SK-N-SH (cell line): Measurements from ENCODE around the gene CDK5RAP2. TPM values are rescaled to one million over a fixed set of nuclear protein-coding genes. Genes with fewer than 3 reads are reported as not detected.

ENCODE experiments used
- CTCF ChIA-PET: fragments of 300-600, 350-600 bp; formaldehyde crosslinking; extraction: SDS; loops from one replicate; lab custom pipeline; 2021; lab: Yijun Ruan, JAX
- POLR2A ChIA-PET: fragments of 350-600 bp; sonication (Branson Sonifier 250); formaldehyde crosslinking; extraction: SDS; loops from one replicate; lab custom pipeline; 2020; ENCODE audit warnings: antibody characterized with exemption, inconsistent platforms; lab: Yijun Ruan, JAX
- DNase-seq: peaks from one replicate; pipeline ENCODE4 v3.0.0; 2012
- H2AFZ ChIP-seq: fragments of 200-600 bp; sonication (generic); 2 replicates; pipeline ENCODE4 v1.8.1; 2016; ENCODE audit warnings: antibody characterized with exemption, mild to moderate bottlenecking, low read depth
- H3F3A ChIP-seq: fragments of 200-600 bp; sonication (generic); replicated peaks from 2 replicates; pipeline ENCODE3; 2016; ENCODE audit warnings: antibody characterized with exemption, mild to moderate bottlenecking; ENCODE audit not compliant: insufficient read depth
- H3K27ac ChIP-seq, 2 experiments: fragments of 200-500 bp in 1 of 2; fragments of 200-600 bp in 1 of 2; sonication (Bioruptor generic) in 1 of 2; sonication (generic), shearing (Covaris generic) in 1 of 2; 2 replicates each; pipeline versions ENCODE4 v1.5.1 to v1.6.1; 2014 to 2016; ENCODE audit warnings: low read depth in 2 of 2, inconsistent platforms in 1 of 2, low read length in 1 of 2, mild to moderate bottlenecking in 1 of 2, mixed read lengths in 1 of 2
- H3K27me3 ChIP-seq: fragments of 200-600 bp; sonication (generic), shearing (Covaris generic); 2 replicates; pipeline ENCODE4 v1.6.1; 2016; ENCODE audit warnings: mixed run types; ENCODE audit not compliant: insufficient read depth
- H3K36me3 ChIP-seq, 2 experiments: fragments of 200-500 bp in 1 of 2; fragments of 200-600 bp in 1 of 2; sonication (Bioruptor generic) in 1 of 2; sonication (generic) in 1 of 2; replicated peaks in 1 of 2; 2 replicates each; pipeline versions ENCODE3 to v1.5.1; 2014 to 2016; ENCODE audit warnings: low read length in 1 of 2, mild to moderate bottlenecking in 1 of 2; ENCODE audit not compliant: insufficient read depth in 2 of 2, control insufficient read depth in 1 of 2
- H3K4me1 ChIP-seq, 2 experiments: fragments of 200-500 bp in 1 of 2; fragments of 200-600 bp in 1 of 2; sonication (Bioruptor generic) in 1 of 2; sonication (generic), shearing (Covaris generic) in 1 of 2; 2 replicates each; pipeline versions ENCODE4 v1.5.1 to v1.6.1; 2014 to 2016; ENCODE audit warnings: low read depth in 1 of 2, low read length in 1 of 2, mixed run types in 1 of 2; ENCODE audit not compliant: insufficient read depth in 2 of 2, control insufficient read depth in 1 of 2
- H3K4me2 ChIP-seq: fragments of 200-600 bp; sonication (generic), shearing (Covaris generic); 2 replicates; pipeline ENCODE4 v1.6.1; 2017; ENCODE audit warnings: mixed run types
- H3K4me3 ChIP-seq, 2 experiments: fragments of 200-500 bp in 1 of 2; fragments of 200-600 bp in 1 of 2; sonication (Bioruptor generic) in 1 of 2; sonication (generic), shearing (Covaris generic) in 1 of 2; 2 replicates each; pipeline versions ENCODE4 v1.5.1 to v1.8.1; 2014 to 2016; ENCODE audit warnings: low read depth in 2 of 2, inconsistent platforms in 1 of 2, low read length in 1 of 2, mild to moderate bottlenecking in 1 of 2, mixed read lengths in 1 of 2, moderate library complexity in 1 of 2
- H3K79me2 ChIP-seq: fragments of 200-600 bp; sonication (generic); 2 replicates; pipeline ENCODE4 v1.8.1; 2017; ENCODE audit warnings: mild to moderate bottlenecking; ENCODE audit not compliant: insufficient read depth
- H3K9ac ChIP-seq: fragments of 200-600 bp; sonication (generic); 2 replicates; pipeline ENCODE4 v1.6.1; 2017; ENCODE audit warnings: mixed run types
- H3K9me2 ChIP-seq: fragments of 200-600 bp; sonication (generic); 2 replicates; pipeline ENCODE4 v1.6.1; 2017; ENCODE audit warnings: mixed run types
- H3K9me3 ChIP-seq: fragments of 200-600 bp; sonication (generic); 2 replicates; pipeline ENCODE4 v1.6.1; 2017; ENCODE audit warnings: mixed run types, mild to moderate bottlenecking, moderate library complexity
- H4K20me1 ChIP-seq: fragments of 200-600 bp; sonication (generic); 2 replicates; pipeline ENCODE4 v1.6.1; 2017; ENCODE audit warnings: mild to moderate bottlenecking, mixed run types; ENCODE audit not compliant: insufficient read depth
- ELF1 ChIP-seq: IDR thresholded peaks from 2 replicates; pipeline ENCODE4 v1.4.0; 2012
- EP300 ChIP-seq, 2 experiments: IDR thresholded peaks; 2 replicates each; pipeline versions ENCODE4 v1.4.0 to v1.6.1; 2012; ENCODE audit warnings: borderline replicate concordance in 1 of 2, low read depth in 1 of 2, low read length in 1 of 2
- EZH2phosphoT487 ChIP-seq: fragments of 200-600 bp; sonication (generic); IDR thresholded peaks from 2 replicates; pipeline ENCODE4 v1.6.1; 2017; ENCODE audit warnings: low read depth, mixed run types, mild to moderate bottlenecking, antibody characterized with exemption, moderate library complexity, borderline replicate concordance
- FOXJ3 ChIP-seq: sonication (generic); formaldehyde crosslinking; IDR thresholded peaks from 2 replicates; pipeline ENCODE4 v1.5.1; 2020; ENCODE audit warnings: mild to moderate bottlenecking, missing genetic modification reagents
- GATA2 ChIP-seq: sonication (generic); formaldehyde crosslinking; IDR thresholded peaks from 2 replicates; pipeline ENCODE4 v1.5.0; 2020; ENCODE audit warnings: mild to moderate bottlenecking, missing genetic modification reagents
- JUND ChIP-seq: IDR thresholded peaks from 2 replicates; pipeline ENCODE4 v1.4.0; 2012
- NFIC ChIP-seq: IDR thresholded peaks from 2 replicates; pipeline ENCODE4 v1.4.0; 2012; ENCODE audit warnings: borderline replicate concordance
- NRF1 ChIP-seq: IDR thresholded peaks from 2 replicates; pipeline ENCODE4 v1.6.1; 2012; ENCODE audit warnings: low read depth, mild to moderate bottlenecking, low read length
- POLR2AphosphoS5 ChIP-seq: IDR thresholded peaks from 2 replicates; pipeline ENCODE4 v1.6.1; 2012; ENCODE audit warnings: low read depth, low read length
- RFX5 ChIP-seq: IDR thresholded peaks from 2 replicates; pipeline ENCODE4 v1.6.1; 2012; ENCODE audit warnings: mild to moderate bottlenecking, improper control_type of control experiment, low read length
- YY1 ChIP-seq: IDR thresholded peaks from 2 replicates; pipeline ENCODE4 v1.4.0; 2012; ENCODE audit warnings: low read depth, mild to moderate bottlenecking
- WGBS: methylation state at CpG from one replicate; pipeline ENCODE4 v1.1.6; 2017; ENCODE audit warnings: low lambda C conversion rate; 5-methylcytosine and 5-hydroxymethylcytosine counted together
- polyA plus RNA-seq, 3 experiments: library from polyadenylated mRNA; depleted of rRNA; stranded (reverse); fragments of >200 nt; gene quantifications; 2 replicates each; pipeline ENCODE4 v1.2.3, GENCODE V29; 2012
- TF ChIP-seq, protein P1 (sequence below): IDR thresholded peaks from 2 replicates; pipeline ENCODE4 v1.4.0; 2012; ENCODE audit warnings: low read depth, borderline replicate concordance
- TF ChIP-seq, protein P2 (sequence below): IDR thresholded peaks from 2 replicates; pipeline ENCODE4 v1.6.1; 2012; ENCODE audit warnings: mild to moderate bottlenecking, low read depth, low read length, moderate library complexity
- TF ChIP-seq, protein P3 (sequence below): IDR thresholded peaks from 2 replicates; pipeline ENCODE4 v1.4.0; 2012; ENCODE audit warnings: low read depth
- TF ChIP-seq, protein P4 (sequence below): IDR thresholded peaks from 2 replicates; pipeline ENCODE4; 2012

The CDK5RAP2 gene
- polyA plus RNA-seq, 1 of the 3 experiments (the other 2 are of a cell fraction), result 20.7 TPM

- no peaks in the 10 kb centered on the region for H3K27me3 ChIP-seq
- CTCF ChIA-PET, result interaction anchor here (1.0 kb wide), 1 partner anchor 16 kb away, joined by 4 read pairs; no protein-coding TSS in a partner anchor
- no peak overlapping the region for H3K4me2 ChIP-seq
- TF ChIP-seq FOXJ3 (CRISPR knock-in tag), result no peak
- no peak for TF ChIP-seq EZH2phosphoT487
- no peak for TF ChIP-seq YY1
- TF ChIP-seq, protein P1, sequence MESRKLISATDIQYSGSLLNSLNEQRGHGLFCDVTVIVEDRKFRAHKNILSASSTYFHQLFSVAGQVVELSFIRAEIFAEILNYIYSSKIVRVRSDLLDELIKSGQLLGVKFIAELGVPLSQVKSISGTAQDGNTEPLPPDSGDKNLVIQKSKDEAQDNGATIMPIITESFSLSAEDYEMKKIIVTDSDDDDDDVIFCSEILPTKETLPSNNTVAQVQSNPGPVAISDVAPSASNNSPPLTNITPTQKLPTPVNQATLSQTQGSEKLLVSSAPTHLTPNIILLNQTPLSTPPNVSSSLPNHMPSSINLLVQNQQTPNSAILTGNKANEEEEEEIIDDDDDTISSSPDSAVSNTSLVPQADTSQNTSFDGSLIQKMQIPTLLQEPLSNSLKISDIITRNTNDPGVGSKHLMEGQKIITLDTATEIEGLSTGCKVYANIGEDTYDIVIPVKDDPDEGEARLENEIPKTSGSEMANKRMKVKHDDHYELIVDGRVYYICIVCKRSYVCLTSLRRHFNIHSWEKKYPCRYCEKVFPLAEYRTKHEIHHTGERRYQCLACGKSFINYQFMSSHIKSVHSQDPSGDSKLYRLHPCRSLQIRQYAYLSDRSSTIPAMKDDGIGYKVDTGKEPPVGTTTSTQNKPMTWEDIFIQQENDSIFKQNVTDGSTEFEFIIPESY, result no peak
- no peak for TF ChIP-seq NFIC
- TF ChIP-seq POLR2AphosphoS5, result no peak
- TF ChIP-seq, protein P2, sequence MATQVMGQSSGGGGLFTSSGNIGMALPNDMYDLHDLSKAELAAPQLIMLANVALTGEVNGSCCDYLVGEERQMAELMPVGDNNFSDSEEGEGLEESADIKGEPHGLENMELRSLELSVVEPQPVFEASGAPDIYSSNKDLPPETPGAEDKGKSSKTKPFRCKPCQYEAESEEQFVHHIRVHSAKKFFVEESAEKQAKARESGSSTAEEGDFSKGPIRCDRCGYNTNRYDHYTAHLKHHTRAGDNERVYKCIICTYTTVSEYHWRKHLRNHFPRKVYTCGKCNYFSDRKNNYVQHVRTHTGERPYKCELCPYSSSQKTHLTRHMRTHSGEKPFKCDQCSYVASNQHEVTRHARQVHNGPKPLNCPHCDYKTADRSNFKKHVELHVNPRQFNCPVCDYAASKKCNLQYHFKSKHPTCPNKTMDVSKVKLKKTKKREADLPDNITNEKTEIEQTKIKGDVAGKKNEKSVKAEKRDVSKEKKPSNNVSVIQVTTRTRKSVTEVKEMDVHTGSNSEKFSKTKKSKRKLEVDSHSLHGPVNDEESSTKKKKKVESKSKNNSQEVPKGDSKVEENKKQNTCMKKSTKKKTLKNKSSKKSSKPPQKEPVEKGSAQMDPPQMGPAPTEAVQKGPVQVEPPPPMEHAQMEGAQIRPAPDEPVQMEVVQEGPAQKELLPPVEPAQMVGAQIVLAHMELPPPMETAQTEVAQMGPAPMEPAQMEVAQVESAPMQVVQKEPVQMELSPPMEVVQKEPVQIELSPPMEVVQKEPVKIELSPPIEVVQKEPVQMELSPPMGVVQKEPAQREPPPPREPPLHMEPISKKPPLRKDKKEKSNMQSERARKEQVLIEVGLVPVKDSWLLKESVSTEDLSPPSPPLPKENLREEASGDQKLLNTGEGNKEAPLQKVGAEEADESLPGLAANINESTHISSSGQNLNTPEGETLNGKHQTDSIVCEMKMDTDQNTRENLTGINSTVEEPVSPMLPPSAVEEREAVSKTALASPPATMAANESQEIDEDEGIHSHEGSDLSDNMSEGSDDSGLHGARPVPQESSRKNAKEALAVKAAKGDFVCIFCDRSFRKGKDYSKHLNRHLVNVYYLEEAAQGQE, result no peak
- TF ChIP-seq, protein P3, sequence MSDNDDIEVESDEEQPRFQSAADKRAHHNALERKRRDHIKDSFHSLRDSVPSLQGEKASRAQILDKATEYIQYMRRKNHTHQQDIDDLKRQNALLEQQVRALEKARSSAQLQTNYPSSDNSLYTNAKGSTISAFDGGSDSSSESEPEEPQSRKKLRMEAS, result no peak
- TF ChIP-seq, all 33 proteins: peak for 0
- Histone ChIP-seq H4K20me1 (no peaks in the 10 kb centered on the region), H3K4me1 (no peaks in the 10 kb centered on the region; a peak in 1 of 4 replicates), H3K4me3 (no peak overlapping the region), H3K27ac (no peak overlapping the region), H3K36me3 (peaks cover 0 to 34% of the 10 kb centered on the region in 2 experiments), H2AFZ (no peak overlapping the region), H3K9ac (no peak overlapping the region), H3K9me3 (no peaks in the 10 kb centered on the region), H3K9me2 (no peaks in the 10 kb centered on the region), H3F3A (no peaks in the 10 kb centered on the region), H3K79me2 (no peaks in the 10 kb centered on the region)
- WGBS, result 97% methylated on average over 3 of the region's 3 CpGs
- DNase-seq, result no peak
- POLR2A ChIA-PET, result no interaction called here
Measured at GRCh38 chr9:120423812-120424211, 156.2 kb downstream of the CDK5RAP2 start.

GRCh38 chr9:120421977-120422376 is 158.0 kb downstream of the CDK5RAP2 start:
- CTCF ChIA-PET, result interaction anchor here (0.8 to 0.9 kb wide), 2 partner anchors 10 to 55 kb away, joined by 3 to 5 read pairs; no protein-coding TSS in a partner anchor
- no peaks in the 10 kb centered on the region for H3K9me3 ChIP-seq

More at GRCh38 chr9:120421977-120422376, 158.0 kb downstream of the CDK5RAP2 start:
- no peak for TF ChIP-seq RFX5
- TF ChIP-seq POLR2AphosphoS5, result no peak
- TF ChIP-seq, protein P2, result no peak
- TF ChIP-seq, protein P3, result no peak
- no peak for TF ChIP-seq NRF1
- TF ChIP-seq ELF1, result no peak
- no peak for TF ChIP-seq GATA2 (CRISPR knock-in tag)
- TF ChIP-seq JUND, result no peak
- TF ChIP-seq, protein P4, sequence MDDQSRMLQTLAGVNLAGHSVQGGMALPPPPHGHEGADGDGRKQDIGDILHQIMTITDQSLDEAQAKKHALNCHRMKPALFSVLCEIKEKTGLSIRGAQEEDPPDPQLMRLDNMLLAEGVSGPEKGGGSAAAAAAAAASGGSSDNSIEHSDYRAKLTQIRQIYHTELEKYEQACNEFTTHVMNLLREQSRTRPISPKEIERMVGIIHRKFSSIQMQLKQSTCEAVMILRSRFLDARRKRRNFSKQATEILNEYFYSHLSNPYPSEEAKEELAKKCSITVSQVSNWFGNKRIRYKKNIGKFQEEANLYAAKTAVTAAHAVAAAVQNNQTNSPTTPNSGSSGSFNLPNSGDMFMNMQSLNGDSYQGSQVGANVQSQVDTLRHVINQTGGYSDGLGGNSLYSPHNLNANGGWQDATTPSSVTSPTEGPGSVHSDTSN, result no peak
- TF ChIP-seq EP300 (IDR thresholded peaks at IDR 0.05; ENCODE audit: borderline replicate concordance in 1 of 2, low read depth in 1 of 2, low read length in 1 of 2), result no peak
- POLR2A ChIA-PET, result no interaction called here
- Histone ChIP-seq H3K4me2 (no peak overlapping the region), H3K9ac (no peak overlapping the region), H3K79me2 (no peaks in the 10 kb centered on the region), H2AFZ (no peak overlapping the region), H4K20me1 (no peaks in the 10 kb centered on the region), H3K36me3 (peaks cover 0 to 44% of the 10 kb centered on the region in 2 experiments), H3F3A (no peaks in the 10 kb centered on the region), H3K9me2 (no peaks in the 10 kb centered on the region), H3K4me3 (no peak overlapping the region), H3K27me3 (no peaks in the 10 kb centered on the region), H3K4me1 (peaks cover 0 to under 1% of the 10 kb centered on the region in 2 experiments; a peak in 1 of 4 replicates), H3K27ac (no peak overlapping the region)
- no peak for DNase-seq
- WGBS, result 79% methylated on average over 3 of the region's 3 CpGs
